GM10266 (cell line): ENCODE results near the gene LARGE1.
A peak's percentile ranks its signal among the peaks of the same experiment; 100 is the strongest.

ENCODE experiments used
- DNase-seq: peaks from one replicate; pipeline ENCODE4 v3.0.0; 2012; ENCODE audit errors: extremely low spot score
- CTCF ChIP-seq: IDR thresholded peaks from 2 replicates; pipeline ENCODE4 v1.5.1; 2012; ENCODE audit warnings: mild to moderate bottlenecking, low read depth; ENCODE audit not compliant: control insufficient read depth, insufficient read depth; ENCODE audit errors: missing control alignments

Gene LARGE1

DNA sequence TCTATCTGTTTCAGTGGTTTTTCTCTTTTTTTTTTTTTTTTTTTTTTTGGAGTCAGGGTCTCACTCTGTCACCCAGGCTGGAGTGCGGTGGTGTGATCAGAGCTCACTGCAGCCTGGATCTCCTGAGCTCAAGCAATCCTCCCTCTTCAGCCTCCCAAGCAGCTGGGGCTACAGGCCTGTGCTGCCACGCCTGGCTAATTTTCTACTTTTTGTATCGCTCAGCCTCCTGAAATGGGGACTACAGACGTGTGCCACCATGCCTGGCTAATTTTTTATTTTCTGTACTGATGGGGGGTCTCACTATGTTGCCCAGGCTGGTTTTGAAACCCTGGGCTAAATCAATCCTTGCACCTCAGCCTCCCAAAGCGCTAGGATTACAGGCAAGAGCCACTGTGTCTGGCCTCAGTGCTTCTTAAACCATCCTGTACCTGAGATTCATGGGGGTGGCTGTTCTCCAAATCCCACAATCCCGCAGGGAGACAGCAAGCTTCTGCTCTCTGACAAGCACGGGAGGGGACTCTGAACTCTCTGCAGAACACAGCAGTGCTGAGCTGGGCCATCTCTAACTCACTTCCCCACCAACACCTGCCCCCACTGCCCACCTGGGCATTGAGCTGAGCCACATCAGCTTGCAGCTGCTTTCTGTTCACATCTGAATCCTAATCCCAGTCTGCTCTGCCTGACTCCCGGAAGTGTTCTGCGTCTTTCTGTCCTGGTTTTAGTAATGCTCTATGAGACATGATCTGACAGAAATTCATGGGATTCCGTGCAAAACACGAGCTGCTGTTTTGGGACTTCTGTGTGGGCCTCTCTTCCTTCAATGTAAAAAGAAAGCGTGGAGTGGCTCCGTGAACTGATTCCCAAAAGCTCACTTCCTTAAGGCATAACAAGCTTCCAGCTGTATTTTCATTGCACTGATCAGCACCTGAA, 400.0 kb downstream of the LARGE1 start:
- DNase-seq: no peak
- TF ChIP-seq CTCF: no peak

DNA sequence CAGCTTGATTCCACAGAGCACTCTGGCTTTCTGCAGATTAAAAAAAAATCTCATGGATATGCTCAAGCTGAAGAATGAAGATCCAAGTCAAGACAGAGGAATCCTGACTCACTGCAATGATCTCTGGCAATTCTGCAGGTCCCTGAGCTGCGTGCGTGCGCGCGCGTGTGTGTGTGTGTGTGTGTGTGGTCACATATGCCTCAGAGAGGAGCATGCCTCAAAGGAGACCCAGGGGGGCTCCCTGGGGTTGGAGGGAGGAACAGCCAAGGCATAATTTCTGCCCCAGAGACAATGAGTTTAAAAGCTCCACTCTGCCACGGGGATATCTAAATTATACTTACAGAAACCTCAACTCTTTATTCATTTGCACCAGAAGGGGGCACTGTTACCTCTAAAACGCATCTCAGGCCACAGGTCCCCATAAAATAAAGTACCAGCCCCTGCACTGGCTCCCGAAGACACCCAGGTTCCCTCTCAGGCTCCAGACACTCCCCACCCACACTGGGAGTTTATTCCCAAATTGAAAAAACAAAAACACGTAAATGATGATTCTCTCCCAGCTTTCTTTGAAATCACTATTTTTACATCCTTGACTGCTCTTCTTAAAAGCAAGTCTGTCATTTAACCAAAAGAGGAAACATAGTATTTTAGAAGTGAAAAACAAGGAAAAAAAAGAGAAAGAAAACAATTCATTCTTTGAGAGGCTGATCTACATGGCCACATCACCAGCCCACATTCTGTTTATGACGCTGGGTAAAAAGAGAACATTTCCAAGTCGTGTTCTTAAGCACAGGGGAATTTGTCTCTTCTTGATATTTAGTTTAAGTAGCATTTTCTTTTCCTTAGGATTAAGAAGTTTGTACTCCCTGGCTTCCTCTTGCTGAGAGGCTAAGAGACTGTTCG, 401.0 kb downstream of the LARGE1 start:
- DNase-seq: peak; percentile 63
- TF ChIP-seq CTCF: peak; percentile 56

GRCh38 chr22:33518405-33518804, 401.9 kb downstream of the LARGE1 start:
- no peak for DNase-seq
- TF ChIP-seq CTCF: no peak

GRCh38 chr22:33515795-33516194, 404.5 kb downstream of the LARGE1 start:
- no peak for TF ChIP-seq CTCF
- DNase-seq: no peak

DNA sequence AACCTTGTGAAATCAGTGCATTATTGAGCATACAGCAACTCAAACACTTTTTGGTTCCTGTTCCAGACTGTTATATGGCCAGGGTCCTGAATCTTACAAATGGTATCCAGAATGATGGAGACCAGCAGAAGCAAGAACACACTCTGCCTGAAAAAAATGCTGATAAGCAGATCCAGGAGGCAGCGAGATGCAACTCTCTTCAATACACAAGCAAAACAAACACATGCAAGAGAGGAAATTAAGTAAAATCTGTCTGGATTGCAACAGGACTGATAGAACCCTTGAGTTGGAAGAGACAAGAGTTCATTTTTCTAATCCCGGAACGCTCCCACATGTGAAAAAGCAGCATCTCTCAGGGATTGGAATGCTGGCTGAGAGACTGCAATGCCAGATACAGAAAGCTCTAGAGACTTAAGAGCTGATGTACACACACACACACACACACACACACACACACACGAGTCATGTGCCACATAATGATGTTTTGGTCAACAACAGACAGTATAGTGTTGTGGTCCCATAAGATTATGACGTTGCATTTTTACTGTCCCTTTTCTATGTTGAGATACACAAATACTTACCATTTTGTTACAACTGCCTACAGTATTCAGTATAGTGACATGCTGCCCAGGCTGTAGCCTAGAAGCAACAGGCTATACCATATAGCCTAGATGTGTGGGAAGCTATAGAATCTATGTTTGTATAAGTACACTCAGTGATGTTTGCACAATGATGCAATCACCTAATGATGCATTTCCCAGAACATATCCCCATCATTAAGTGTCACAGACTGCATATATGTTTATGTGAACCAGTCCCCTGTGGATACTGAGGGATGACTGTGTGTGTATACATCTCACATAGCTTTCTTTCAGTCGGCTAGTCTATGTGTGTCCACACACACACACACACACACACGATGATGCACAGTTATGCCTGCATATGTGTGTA, 406.6 kb downstream of the LARGE1 start:
- no peak for DNase-seq
- no peak for TF ChIP-seq CTCF

GRCh38 chr22:33512908-33513307, 407.4 kb downstream of the LARGE1 start:
- no peak for TF ChIP-seq CTCF

More at GRCh38 chr22:33512908-33513307, 407.4 kb downstream of the LARGE1 start:
- no peak for DNase-seq
